ENCODE measurements around the gene PTBP1.

The PTBP1 gene

GRCh38 chr19:804419-805165 lies 7.3 kb downstream of the PTBP1 start:
- Histone ChIP-seq H3K4me1 (ENCODE audit: control insufficient read depth, insufficient read depth, low read length, unreplicated experiment) (peaks cover 30% of the 10 kb centered on the region), H3K27me3 (ENCODE audit: insufficient read depth, low read length) (no peaks in the 10 kb centered on the region), H3K27ac (ENCODE audit: low read depth, low read length) (no peak overlapping the region), H2AFZ (ENCODE audit: low read length, unreplicated experiment) (no peak overlapping the region), H3K4me3 (ENCODE audit: low read depth, low read length) (no peak overlapping the region), H3K36me3 (ENCODE audit: insufficient read depth, low read length) (peaks cover 30% of the 10 kb centered on the region), H3K79me2 (ENCODE audit: control insufficient read depth, insufficient read depth, low read length, unreplicated experiment) (peaks cover 85% of the 10 kb centered on the region)

GRCh38 chr19:805166-805551 lies 7.9 kb downstream of the PTBP1 start:
- no peak overlapping the region for H2AFZ ChIP-seq (ENCODE audit: low read length, unreplicated experiment)
- no peak overlapping the region for H3K4me3 ChIP-seq (ENCODE audit: low read depth, low read length)
- peaks cover 24% of the 10 kb centered on the region for H3K4me1 ChIP-seq (ENCODE audit: control insufficient read depth, insufficient read depth, low read length, unreplicated experiment)
- H3K27me3 ChIP-seq (ENCODE audit: insufficient read depth, low read length), result no peaks in the 10 kb centered on the region
- no peak overlapping the region for H3K27ac ChIP-seq (ENCODE audit: low read depth, low read length)
- H3K79me2 ChIP-seq (ENCODE audit: control insufficient read depth, insufficient read depth, low read length, unreplicated experiment), result peaks cover 80% of the 10 kb centered on the region
- peaks cover 28% of the 10 kb centered on the region for H3K36me3 ChIP-seq (ENCODE audit: insufficient read depth, low read length)

- Histone ChIP-seq H3K4me1 (ENCODE audit: control insufficient read depth, insufficient read depth, low read length, unreplicated experiment) (peaks cover 17% of the 10 kb centered on the region), H2AFZ (ENCODE audit: low read length, unreplicated experiment) (no peak overlapping the region), H3K36me3 (ENCODE audit: insufficient read depth, low read length) (peaks cover 32% of the 10 kb centered on the region), H3K79me2 (ENCODE audit: control insufficient read depth, insufficient read depth, low read length, unreplicated experiment) (peaks cover 73% of the 10 kb centered on the region), H3K4me3 (ENCODE audit: low read depth, low read length) (no peak overlapping the region), H3K27me3 (ENCODE audit: insufficient read depth, low read length) (no peaks in the 10 kb centered on the region), H3K27ac (ENCODE audit: low read depth, low read length) (no peak overlapping the region)
These were observed 8.6 kb downstream of the PTBP1 start for GRCh38 chr19:805600-806550.

GRCh38 chr19:806815-807421 lies 9.7 kb downstream of the PTBP1 start:
- H3K4me3 ChIP-seq (ENCODE audit: low read depth, low read length), result no peak overlapping the region
- no peaks in the 10 kb centered on the region for H3K27me3 ChIP-seq (ENCODE audit: insufficient read depth, low read length)
- no peak overlapping the region for H3K27ac ChIP-seq (ENCODE audit: low read depth, low read length)
- no peak overlapping the region for H2AFZ ChIP-seq (ENCODE audit: low read length, unreplicated experiment)
- H3K4me1 ChIP-seq (ENCODE audit: control insufficient read depth, insufficient read depth, low read length, unreplicated experiment), result peaks cover 6% of the 10 kb centered on the region
- H3K79me2 ChIP-seq (ENCODE audit: control insufficient read depth, insufficient read depth, low read length, unreplicated experiment), result peaks cover 63% of the 10 kb centered on the region
- H3K36me3 ChIP-seq (ENCODE audit: insufficient read depth, low read length), result peaks cover 42% of the 10 kb centered on the region

GRCh38 chr19:807627-808422 lies 10.6 kb downstream of the PTBP1 start:
- no peaks in the 10 kb centered on the region for H3K4me1 ChIP-seq (ENCODE audit: control insufficient read depth, insufficient read depth, low read length, unreplicated experiment)
- no peak overlapping the region for H2AFZ ChIP-seq (ENCODE audit: low read length, unreplicated experiment)
- no peaks in the 10 kb centered on the region for H3K27me3 ChIP-seq (ENCODE audit: insufficient read depth, low read length)
- peaks cover 45% of the 10 kb centered on the region for H3K36me3 ChIP-seq (ENCODE audit: insufficient read depth, low read length)
- H3K27ac ChIP-seq (ENCODE audit: low read depth, low read length), result no peak overlapping the region
- no peak overlapping the region for H3K4me3 ChIP-seq (ENCODE audit: low read depth, low read length)
- H3K79me2 ChIP-seq (ENCODE audit: control insufficient read depth, insufficient read depth, low read length, unreplicated experiment), result peaks cover 54% of the 10 kb centered on the region

- Histone ChIP-seq H3K4me1 (ENCODE audit: control insufficient read depth, insufficient read depth, low read length, unreplicated experiment) (no peaks in the 10 kb centered on the region), H3K79me2 (ENCODE audit: control insufficient read depth, insufficient read depth, low read length, unreplicated experiment) (peaks cover 48% of the 10 kb centered on the region), H3K4me3 (ENCODE audit: low read depth, low read length) (no peak overlapping the region), H3K27me3 (ENCODE audit: insufficient read depth, low read length) (no peaks in the 10 kb centered on the region), H2AFZ (ENCODE audit: low read length, unreplicated experiment) (no peak overlapping the region), H3K27ac (ENCODE audit: low read depth, low read length) (no peak overlapping the region), H3K36me3 (ENCODE audit: insufficient read depth, low read length) (peaks cover 42% of the 10 kb centered on the region)
These were observed 11.1 kb downstream of the PTBP1 start for GRCh38 chr19:808423-808775.

GRCh38 chr19:810077-810855 lies 13.0 kb downstream of the PTBP1 start:
- H3K27me3 ChIP-seq (ENCODE audit: insufficient read depth, low read length), result no peaks in the 10 kb centered on the region
- H3K27ac ChIP-seq (ENCODE audit: low read depth, low read length), result no peak overlapping the region
- H3K79me2 ChIP-seq (ENCODE audit: control insufficient read depth, insufficient read depth, low read length, unreplicated experiment), result peaks cover 29% of the 10 kb centered on the region
- H3K4me3 ChIP-seq (ENCODE audit: low read depth, low read length), result no peak overlapping the region
- H3K36me3 ChIP-seq (ENCODE audit: insufficient read depth, low read length), result peaks cover 29% of the 10 kb centered on the region
- H2AFZ ChIP-seq (ENCODE audit: low read length, unreplicated experiment), result no peak overlapping the region
- no peaks in the 10 kb centered on the region for H3K4me1 ChIP-seq (ENCODE audit: control insufficient read depth, insufficient read depth, low read length, unreplicated experiment)

GRCh38 chr19:810883-811489 lies 13.7 kb downstream of the PTBP1 start:
- peaks cover 29% of the 10 kb centered on the region for H3K36me3 ChIP-seq (ENCODE audit: insufficient read depth, low read length)
- H3K4me3 ChIP-seq (ENCODE audit: low read depth, low read length), result no peak overlapping the region
- peaks cover 22% of the 10 kb centered on the region for H3K79me2 ChIP-seq (ENCODE audit: control insufficient read depth, insufficient read depth, low read length, unreplicated experiment)
- no peak overlapping the region for H3K27ac ChIP-seq (ENCODE audit: low read depth, low read length)
- H2AFZ ChIP-seq (ENCODE audit: low read length, unreplicated experiment), result no peak overlapping the region
- no peaks in the 10 kb centered on the region for H3K27me3 ChIP-seq (ENCODE audit: insufficient read depth, low read length)
- H3K4me1 ChIP-seq (ENCODE audit: control insufficient read depth, insufficient read depth, low read length, unreplicated experiment), result no peaks in the 10 kb centered on the region

- Histone ChIP-seq H3K4me3 (ENCODE audit: low read depth, low read length) (no peak overlapping the region), H3K4me1 (ENCODE audit: control insufficient read depth, insufficient read depth, low read length, unreplicated experiment) (no peaks in the 10 kb centered on the region), H3K27me3 (ENCODE audit: insufficient read depth, low read length) (no peaks in the 10 kb centered on the region), H2AFZ (ENCODE audit: low read length, unreplicated experiment) (no peak overlapping the region), H3K27ac (ENCODE audit: low read depth, low read length) (no peak overlapping the region), H3K36me3 (ENCODE audit: insufficient read depth, low read length) (peaks cover 29% of the 10 kb centered on the region), H3K79me2 (ENCODE audit: control insufficient read depth, insufficient read depth, low read length, unreplicated experiment) (peaks cover 17% of the 10 kb centered on the region)
These were observed 14.3 kb downstream of the PTBP1 start for GRCh38 chr19:811506-812048.

All from ACC112 (cell line).